Neural progenitor cell (in vitro differentiated cells): ENCODE measurements around the gene OR2W1. TPM values are rescaled to one million over a fixed set of nuclear protein-coding genes. Genes with fewer than 3 reads are reported as not detected.

ENCODE experiments used
- DNase-seq: peaks from one replicate; pipeline ENCODE4 v3.0.0-alpha.2; 2016; ENCODE audit warnings: low spot score
- H2AFZ ChIP-seq: fragments of 200-600 bp; sonication (generic); replicated peaks from 2 replicates; pipeline ENCODE4 v1.6.1; 2016; ENCODE audit warnings: antibody characterized with exemption
- H3F3A ChIP-seq: fragments of 200-600 bp; sonication (generic); 2 replicates; pipeline ENCODE4 v1.6.1; 2016; ENCODE audit warnings: antibody characterized with exemption, low read depth
- H3K27ac ChIP-seq: fragments of 200-600 bp; sonication (generic); 2 replicates; pipeline ENCODE4 v1.5.1; 2016; ENCODE audit warnings: mild to moderate bottlenecking
- H3K27me3 ChIP-seq: fragments of 200-600 bp; sonication (generic); 2 replicates; pipeline ENCODE4 v1.6.1; 2016; ENCODE audit warnings: mild to moderate bottlenecking, moderate library complexity
- H3K36me3 ChIP-seq: fragments of 200-600 bp; sonication (generic); 2 replicates; pipeline ENCODE4 v1.5.1; 2016
- H3K4me1 ChIP-seq: fragments of 200-600 bp; sonication (generic); 2 replicates; pipeline ENCODE4 v1.6.1; 2016; ENCODE audit warnings: mixed run types
- H3K4me2 ChIP-seq: fragments of 200-600 bp; sonication (generic); 2 replicates; pipeline ENCODE4 v1.6.1; 2016
- H3K4me3 ChIP-seq: fragments of 200-600 bp; sonication (generic); 2 replicates; pipeline ENCODE4 v1.5.1; 2016
- H3K79me2 ChIP-seq: fragments of 200-600 bp; sonication (generic); 2 replicates; pipeline ENCODE4 v1.6.1; 2016; ENCODE audit warnings: low read depth
- H3K9ac ChIP-seq: fragments of 200-600 bp; sonication (generic); 2 replicates; pipeline ENCODE4 v1.6.1; 2016
- H3K9me3 ChIP-seq: fragments of 200-600 bp; sonication (generic); 2 replicates; pipeline ENCODE4 v1.5.1; 2016; ENCODE audit warnings: low read depth
- H4K20me1 ChIP-seq: fragments of 200-600 bp; sonication (generic); 2 replicates; pipeline ENCODE4 v1.6.1; 2016; ENCODE audit warnings: low read depth
- H3K27ac Mint-ChIP-seq: 3 replicates; pipeline ENCODE4 v1.8.0; 2021; ENCODE audit warnings: mixed read lengths
- H3K27me3 Mint-ChIP-seq: 2 replicates; pipeline ENCODE4 v1.8.0; 2022; ENCODE audit warnings: low read depth, mild to moderate bottlenecking, inconsistent platforms, moderate library complexity, mixed read lengths; ENCODE audit not compliant: insufficient read depth
- H3K36me3 Mint-ChIP-seq: 3 replicates; pipeline ENCODE4 v1.8.0; 2021; ENCODE audit warnings: mixed read lengths
- H3K4me1 Mint-ChIP-seq: 3 replicates; pipeline ENCODE4 v1.8.0; 2021; ENCODE audit warnings: mixed read lengths
- H3K4me3 Mint-ChIP-seq: 3 replicates; pipeline ENCODE4 v1.8.0; 2021; ENCODE audit warnings: mild to moderate bottlenecking, moderate library complexity, mixed read lengths
- H3K9me3 Mint-ChIP-seq: 3 replicates; pipeline ENCODE4 v1.8.0; 2020; ENCODE audit warnings: mixed read lengths
- EZH2 ChIP-seq: fragments of 200-600 bp; sonication (generic); IDR thresholded peaks from 2 replicates; pipeline ENCODE4 v1.6.1; 2017; ENCODE audit warnings: antibody characterized with exemption, mild to moderate bottlenecking, moderate library complexity
- EZH2phosphoT487 ChIP-seq: fragments of 200-600 bp; sonication (generic); IDR thresholded peaks from 2 replicates; pipeline ENCODE4 v1.6.1; 2017; ENCODE audit warnings: antibody characterized with exemption
- total RNA-seq: library from RNA; depleted of rRNA; stranded (reverse); fragments of >200 nt; gene quantifications from 2 replicates; pipeline ENCODE4 v1.2.3, GENCODE V29; 2015; ENCODE audit warnings: low replicate concordance
- TF ChIP-seq, protein P1 (sequence below): fragments of 200-600 bp; sonication (generic); IDR thresholded peaks from 2 replicates; pipeline ENCODE4 v1.5.1; 2017; ENCODE audit warnings: antibody characterized with exemption, mild to moderate bottlenecking

The OR2W1 gene
- total RNA-seq, 1 donor from 2014 or later = not detected

DNA sequence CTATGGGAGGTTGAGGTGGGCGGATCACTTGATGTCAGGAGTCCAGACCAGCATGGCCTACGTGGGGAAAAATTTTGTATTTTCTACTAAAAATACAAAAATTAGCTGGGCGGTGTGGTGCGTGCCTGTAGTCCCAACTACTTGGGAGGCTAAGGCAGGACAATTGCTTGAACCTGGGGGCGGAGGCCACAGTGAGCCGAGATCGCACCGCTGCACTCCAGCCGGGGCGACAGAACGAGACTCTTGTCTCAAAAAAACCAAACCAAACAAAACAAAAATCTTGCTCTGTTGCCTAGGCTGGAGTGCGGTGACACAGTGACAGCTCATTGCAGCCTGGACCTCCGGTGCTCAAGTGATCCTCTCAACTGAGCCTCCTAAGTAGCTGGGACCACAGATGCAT is 16.2 kb downstream of the OR2W1 start:
- H3K9me3 ChIP-seq = no peaks in the 10 kb centered on the region
- Mint-ChIP-seq H3K36me3 (no peaks in the 10 kb centered on the region), H3K4me1 (no peaks in the 10 kb centered on the region), H3K27ac (no peak overlapping the region), H3K27me3 (peaks cover 4% of the 10 kb centered on the region), H3K9me3 (no peaks in the 10 kb centered on the region), H3K4me3 (no peak overlapping the region)
- H3K4me2 ChIP-seq = no peak overlapping the region
- no peak overlapping the region for H2AFZ ChIP-seq
- no peaks in the 10 kb centered on the region for H3F3A ChIP-seq
- TF ChIP-seq EZH2phosphoT487 (no peak), EZH2 (no peak)
- TF ChIP-seq, protein P1, sequence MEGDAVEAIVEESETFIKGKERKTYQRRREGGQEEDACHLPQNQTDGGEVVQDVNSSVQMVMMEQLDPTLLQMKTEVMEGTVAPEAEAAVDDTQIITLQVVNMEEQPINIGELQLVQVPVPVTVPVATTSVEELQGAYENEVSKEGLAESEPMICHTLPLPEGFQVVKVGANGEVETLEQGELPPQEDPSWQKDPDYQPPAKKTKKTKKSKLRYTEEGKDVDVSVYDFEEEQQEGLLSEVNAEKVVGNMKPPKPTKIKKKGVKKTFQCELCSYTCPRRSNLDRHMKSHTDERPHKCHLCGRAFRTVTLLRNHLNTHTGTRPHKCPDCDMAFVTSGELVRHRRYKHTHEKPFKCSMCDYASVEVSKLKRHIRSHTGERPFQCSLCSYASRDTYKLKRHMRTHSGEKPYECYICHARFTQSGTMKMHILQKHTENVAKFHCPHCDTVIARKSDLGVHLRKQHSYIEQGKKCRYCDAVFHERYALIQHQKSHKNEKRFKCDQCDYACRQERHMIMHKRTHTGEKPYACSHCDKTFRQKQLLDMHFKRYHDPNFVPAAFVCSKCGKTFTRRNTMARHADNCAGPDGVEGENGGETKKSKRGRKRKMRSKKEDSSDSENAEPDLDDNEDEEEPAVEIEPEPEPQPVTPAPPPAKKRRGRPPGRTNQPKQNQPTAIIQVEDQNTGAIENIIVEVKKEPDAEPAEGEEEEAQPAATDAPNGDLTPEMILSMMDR = no peak
- H3K27me3 ChIP-seq = peaks cover 8% of the 10 kb centered on the region
- no peaks in the 10 kb centered on the region for H3K79me2 ChIP-seq
- no peak for DNase-seq
- no peak overlapping the region for H3K27ac ChIP-seq
- H4K20me1 ChIP-seq = no peaks in the 10 kb centered on the region
- no peaks in the 10 kb centered on the region for H3K36me3 ChIP-seq
- no peak overlapping the region for H3K4me3 ChIP-seq
- H3K4me1 ChIP-seq = no peaks in the 10 kb centered on the region
- H3K9ac ChIP-seq = no peak overlapping the region

- Mint-ChIP-seq H3K9me3 (peaks cover 4% of the 10 kb centered on the region), H3K4me1 (no peaks in the 10 kb centered on the region), H3K36me3 (no peaks in the 10 kb centered on the region), H3K4me3 (no peak overlapping the region), H3K27ac (no peak overlapping the region), H3K27me3 (peaks cover 6% of the 10 kb centered on the region)
- no peaks in the 10 kb centered on the region for H3K36me3 ChIP-seq
- no peak overlapping the region for H3K4me2 ChIP-seq
- no peaks in the 10 kb centered on the region for H3K9me3 ChIP-seq
- DNase-seq = no peak
- no peaks in the 10 kb centered on the region for H3K4me1 ChIP-seq
- no peaks in the 10 kb centered on the region for H3F3A ChIP-seq
- H3K4me3 ChIP-seq = no peak overlapping the region
- TF ChIP-seq EZH2 = no peak
- TF ChIP-seq, protein P1 = no peak
- H2AFZ ChIP-seq = no peak overlapping the region
- H3K9ac ChIP-seq = no peak overlapping the region
- no peaks in the 10 kb centered on the region for H3K79me2 ChIP-seq
- H3K27me3 ChIP-seq = peaks cover 11% of the 10 kb centered on the region
- no peak overlapping the region for H3K27ac ChIP-seq
- H4K20me1 ChIP-seq = no peaks in the 10 kb centered on the region
These were observed 18.9 kb downstream of the OR2W1 start for GRCh38 chr6:29025927-29026585.

- Histone ChIP-seq H3K27me3 (peaks cover 10% of the 10 kb centered on the region), H3K9ac (no peak overlapping the region), H3K9me3 (no peaks in the 10 kb centered on the region), H3F3A (peaks cover 3% of the 10 kb centered on the region), H3K4me3 (no peak overlapping the region), H3K4me1 (no peaks in the 10 kb centered on the region), H3K79me2 (no peaks in the 10 kb centered on the region), H4K20me1 (no peaks in the 10 kb centered on the region), H3K36me3 (no peaks in the 10 kb centered on the region), H2AFZ (no peak overlapping the region), H3K27ac (no peak overlapping the region), H3K4me2 (no peak overlapping the region)
- Mint-ChIP-seq H3K9me3 (peaks cover 6% of the 10 kb centered on the region), H3K4me3 (no peak overlapping the region), H3K27ac (no peak overlapping the region), H3K27me3 (peaks cover 2% of the 10 kb centered on the region), H3K4me1 (peaks cover 3% of the 10 kb centered on the region), H3K36me3 (no peaks in the 10 kb centered on the region)
- TF ChIP-seq EZH2 = no peak
- TF ChIP-seq EZH2phosphoT487 = no peak
- TF ChIP-seq, protein P1 = no peak
- no peak for DNase-seq
These were observed 23.5 kb downstream of the OR2W1 start for GRCh38 chr6:29021434-29021833.
